Hematopoietic multipotent progenitor cell treated with erythropoietin and hydrocortisone succinate and interleukin-3 and kit ligand, for 6 days (in vitro differentiated cells): ENCODE data around the gene KBTBD12.
"Not testable (repeated sequence)": the region's sequence is repeated elsewhere in the genome, so short reads cannot be mapped to it uniquely, and the experiment has no call there.

Source experiments
- DNase-seq: peaks from one replicate; pipeline ENCODE4 v3.0.0-alpha.2; 2015

KBTBD12 gene, protein sequence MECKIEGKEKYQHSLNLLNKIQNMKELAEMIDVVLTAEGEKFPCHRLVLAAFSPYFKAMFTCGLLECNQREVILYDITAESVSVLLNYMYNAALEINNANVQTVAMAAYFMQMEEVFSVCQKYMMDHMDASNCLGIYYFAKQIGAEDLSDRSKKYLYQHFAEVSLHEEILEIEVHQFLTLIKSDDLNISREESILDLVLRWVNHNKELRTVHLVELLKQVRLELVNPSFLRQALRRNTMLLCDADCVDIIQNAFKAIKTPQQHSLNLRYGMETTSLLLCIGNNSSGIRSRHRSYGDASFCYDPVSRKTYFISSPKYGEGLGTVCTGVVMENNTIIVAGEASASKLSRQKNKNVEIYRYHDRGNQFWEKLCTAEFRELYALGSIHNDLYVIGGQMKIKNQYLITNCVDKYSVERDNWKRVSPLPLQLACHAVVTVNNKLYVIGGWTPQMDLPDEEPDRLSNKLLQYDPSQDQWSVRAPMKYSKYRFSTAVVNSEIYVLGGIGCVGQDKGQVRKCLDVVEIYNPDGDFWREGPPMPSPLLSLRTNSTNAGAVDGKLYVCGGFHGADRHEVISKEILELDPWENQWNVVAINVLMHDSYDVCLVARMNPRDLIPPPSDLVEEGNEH

DNA sequence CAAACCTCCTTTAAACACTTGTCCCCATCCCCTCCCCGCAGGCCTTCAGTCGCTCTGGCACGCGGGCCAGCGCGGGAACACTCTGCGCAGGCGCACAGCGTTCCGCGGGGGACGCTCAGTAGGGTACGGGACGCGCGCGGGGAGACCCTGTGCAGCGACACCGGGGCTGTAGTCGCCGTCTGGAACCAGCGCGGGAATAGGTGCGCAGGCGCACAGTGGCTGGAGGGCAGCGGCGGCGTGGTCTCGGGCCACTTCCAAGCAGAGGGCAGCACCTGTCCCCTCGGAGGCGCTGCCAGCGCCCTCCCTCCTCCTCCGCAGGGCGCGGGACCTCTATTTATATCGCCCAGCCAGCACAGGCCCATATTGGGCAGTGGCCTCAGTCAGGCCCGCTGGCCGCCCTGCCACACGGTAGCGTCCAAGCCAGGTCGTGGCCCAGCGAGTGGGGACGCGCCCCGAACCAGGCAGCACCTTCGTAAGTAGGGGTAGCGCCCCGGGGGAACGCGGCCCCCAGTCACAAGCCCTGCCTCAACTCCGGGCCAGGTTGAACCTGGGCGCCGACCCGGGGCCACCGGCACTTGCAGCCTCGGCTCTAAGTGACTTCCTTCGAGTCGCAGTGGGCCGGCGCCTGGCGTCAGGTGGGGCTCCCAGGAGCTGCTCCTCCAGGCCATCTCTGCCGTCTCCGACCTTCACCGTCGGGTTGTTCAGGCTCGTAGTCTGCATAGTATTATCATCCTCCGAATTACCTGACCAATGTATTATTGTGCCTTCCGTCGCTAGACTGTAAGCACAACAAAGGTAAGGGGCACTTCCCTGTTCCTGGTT lies at the start of gene KBTBD12:
TSS of gene KBTBD12 (plus strand) at position 118 of the 822 bp plus-strand sequence. CDS start 7,830 bp downstream, outside the sequence.
- peak; percentile 37 for DNase-seq

DNA sequence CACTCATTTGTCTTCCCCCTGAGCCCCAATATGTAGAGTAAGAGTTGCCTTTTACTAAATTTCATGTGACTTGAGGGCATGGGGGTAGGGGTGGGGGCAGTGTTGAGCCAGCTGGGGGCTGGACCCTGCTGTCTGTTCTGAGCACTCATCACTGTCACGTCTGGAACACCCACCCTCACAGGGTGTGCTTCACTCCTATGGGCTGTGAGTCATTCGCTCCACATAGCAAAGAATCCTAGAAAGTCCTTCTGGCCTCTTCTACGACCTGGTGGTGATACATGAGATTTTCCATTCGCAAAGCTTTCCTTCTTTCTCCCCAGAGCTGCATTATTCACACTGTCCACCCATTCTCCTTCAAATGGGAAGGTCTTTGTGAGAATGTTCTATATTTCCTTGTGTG lies 49.1 kb upstream of the KBTBD12 start:
- DNase-seq: peak; percentile 28

DNA sequence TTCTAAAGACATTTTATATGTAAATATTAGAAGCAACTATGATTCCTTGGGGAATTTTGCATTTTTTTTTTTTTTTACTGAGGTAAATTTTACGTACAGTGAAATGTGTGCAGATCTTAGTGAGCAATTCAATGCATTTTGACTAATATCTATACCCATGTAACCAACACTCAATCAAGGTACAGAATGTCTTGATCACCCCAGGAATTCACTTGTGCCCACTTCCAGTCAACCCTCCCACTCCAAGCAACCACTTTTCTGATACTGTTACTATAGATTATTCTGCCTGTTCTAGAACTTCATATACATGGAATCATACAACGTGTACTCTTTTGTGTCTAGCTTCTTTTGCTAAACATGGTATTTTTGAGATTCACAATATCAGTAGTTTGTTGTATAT lies 47.6 kb upstream of the KBTBD12 start:
- no peak for DNase-seq

DNA sequence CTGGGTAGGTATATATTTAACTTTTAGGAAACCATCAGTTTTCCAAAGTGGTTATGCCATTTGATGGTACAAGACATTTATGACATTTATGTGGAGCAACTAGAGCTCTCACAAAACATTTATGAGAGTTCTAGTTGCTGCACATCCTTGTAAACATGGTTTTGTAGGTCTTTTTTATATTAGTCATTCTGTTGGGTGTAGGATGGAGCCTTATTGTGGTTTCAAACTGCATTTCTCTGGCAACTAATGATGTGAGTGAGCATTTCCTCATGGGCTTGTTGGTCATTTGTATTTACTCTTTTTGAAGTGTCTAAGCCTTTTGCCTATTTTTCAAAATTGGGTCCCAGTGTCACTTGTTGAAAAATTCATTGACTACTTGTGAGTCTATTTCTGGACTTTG lies 47.0 kb upstream of the KBTBD12 start:
- DNase-seq: no peak

DNA sequence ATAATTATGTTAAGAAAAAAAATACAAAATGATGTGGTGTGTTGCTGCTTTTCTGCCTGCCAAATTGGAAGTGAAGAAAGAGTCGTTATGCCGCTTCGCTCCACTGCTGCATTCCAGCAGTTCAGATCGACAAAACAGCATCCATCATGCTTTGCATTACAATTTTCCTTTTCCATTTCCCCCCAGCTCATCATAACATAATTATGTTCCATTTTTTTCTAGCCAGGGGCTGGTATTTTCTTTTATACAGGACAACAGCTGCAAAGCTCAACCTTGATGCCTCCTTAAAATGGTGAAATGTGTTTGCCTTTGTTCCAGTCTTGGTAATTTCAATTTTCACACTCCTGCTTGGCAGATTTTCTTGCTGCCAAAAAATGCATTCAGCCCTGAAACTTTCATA lies 44.9 kb upstream of the KBTBD12 start:
- DNase-seq: no peak

DNA sequence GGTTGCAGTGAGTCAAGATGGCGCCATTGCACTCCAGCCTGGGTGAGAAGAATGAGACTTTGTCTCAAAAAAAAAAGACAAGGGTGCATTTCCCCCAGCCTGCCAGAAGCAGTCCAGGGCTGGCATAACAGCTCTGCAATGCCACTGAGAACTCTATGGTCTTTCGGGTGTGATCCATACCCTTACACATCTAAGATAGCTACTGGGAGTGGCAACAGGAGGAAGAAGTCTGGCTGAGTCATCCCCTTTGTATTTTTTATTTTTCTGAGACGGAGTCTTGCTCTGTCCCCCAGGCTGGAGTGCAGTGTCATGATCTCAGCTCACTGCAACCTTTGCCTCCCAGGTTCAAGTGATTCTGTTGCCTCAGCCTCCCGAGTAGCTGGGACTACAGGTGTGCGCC lies 40.9 kb upstream of the KBTBD12 start:
- DNase-seq: peak; percentile 86

DNA sequence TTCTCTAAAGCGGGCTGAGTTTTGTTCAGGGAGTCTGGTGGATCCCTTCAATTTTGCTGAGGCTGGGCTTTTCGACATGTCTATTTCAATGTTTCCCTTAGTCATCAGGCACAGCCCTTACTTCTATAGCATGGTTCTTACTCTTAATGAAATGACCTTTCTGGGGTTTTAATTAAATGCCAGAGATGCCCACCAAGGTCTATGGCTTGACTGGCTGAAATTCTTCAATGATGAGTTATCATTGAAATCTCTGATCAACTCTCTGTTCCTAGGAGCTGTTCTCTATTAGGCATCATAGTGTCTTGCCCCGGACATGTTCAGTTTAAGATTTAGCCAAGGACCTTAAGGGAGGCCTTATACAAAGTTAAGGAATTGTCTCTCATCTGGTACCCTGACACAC lies 33.4 kb upstream of the KBTBD12 start:
- DNase-seq: no peak

DNA sequence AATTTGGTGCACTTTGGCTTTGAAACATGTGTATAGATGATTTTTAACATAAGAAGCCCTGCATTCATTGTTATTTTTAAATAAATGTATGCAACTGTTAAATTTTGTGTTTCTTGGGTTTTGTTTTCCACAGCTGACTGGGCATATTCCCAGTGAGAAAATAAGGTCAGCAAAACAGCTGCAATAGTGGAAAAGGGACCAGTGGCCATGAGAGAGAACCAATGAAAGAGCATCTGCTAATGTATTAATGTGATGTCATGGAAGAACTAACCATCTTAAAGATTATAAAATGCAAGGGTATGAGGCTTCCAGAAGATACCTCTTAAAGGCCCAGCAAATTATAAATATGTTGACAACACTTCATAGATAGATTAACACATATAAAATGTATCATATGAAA lies 31.0 kb upstream of the KBTBD12 start:
- DNase-seq: no peak

DNA sequence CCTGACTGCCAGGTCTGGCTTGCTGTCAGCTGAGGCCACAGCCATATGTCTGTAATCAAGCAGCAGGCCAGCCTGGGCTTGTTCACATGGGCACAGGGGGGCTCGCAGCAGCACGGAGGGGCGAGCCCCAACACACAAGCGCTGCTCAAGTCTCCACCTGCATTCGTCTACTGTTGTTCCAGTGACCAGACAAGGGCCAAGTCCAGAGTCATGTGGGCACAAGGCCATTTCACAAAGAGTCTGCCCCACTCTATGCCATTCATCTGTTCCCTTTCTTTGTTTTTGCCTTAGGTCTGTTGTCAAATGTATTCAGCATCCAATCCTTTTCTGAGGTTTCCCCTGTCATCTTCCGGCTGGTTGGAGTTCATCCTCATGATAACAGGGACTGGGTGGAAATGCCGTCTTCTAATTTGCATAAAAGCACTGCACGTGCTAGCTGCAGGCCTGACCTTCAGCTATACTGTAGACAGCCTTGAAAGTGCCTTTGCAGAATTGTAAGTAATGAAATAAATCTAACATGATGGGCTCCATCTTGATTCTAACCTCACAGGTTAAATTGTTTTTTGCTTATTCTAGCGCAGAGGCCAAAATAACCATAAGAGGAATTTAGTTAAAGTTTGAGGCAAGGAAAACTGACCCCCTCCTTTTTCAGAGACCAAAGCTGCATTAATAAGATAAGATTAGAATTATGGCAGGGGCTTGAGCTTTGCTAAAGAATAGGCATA lies 28.6 kb upstream of the KBTBD12 start:
- peak; percentile 77 for DNase-seq

DNA sequence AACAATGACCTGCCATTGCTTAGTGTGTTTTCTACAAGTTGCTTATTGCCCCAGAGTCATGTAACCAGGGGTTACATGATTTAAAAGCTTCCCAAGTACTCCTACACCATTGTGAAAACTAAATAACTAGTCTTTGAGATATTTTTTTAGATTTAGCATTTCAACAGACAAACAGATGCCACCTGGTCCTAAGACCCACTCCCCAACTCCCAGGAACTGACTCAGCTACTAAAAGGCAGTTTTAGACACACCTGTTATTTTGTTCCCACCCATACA lies 28.1 kb upstream of the KBTBD12 start:
- DNase-seq: no peak

DNA sequence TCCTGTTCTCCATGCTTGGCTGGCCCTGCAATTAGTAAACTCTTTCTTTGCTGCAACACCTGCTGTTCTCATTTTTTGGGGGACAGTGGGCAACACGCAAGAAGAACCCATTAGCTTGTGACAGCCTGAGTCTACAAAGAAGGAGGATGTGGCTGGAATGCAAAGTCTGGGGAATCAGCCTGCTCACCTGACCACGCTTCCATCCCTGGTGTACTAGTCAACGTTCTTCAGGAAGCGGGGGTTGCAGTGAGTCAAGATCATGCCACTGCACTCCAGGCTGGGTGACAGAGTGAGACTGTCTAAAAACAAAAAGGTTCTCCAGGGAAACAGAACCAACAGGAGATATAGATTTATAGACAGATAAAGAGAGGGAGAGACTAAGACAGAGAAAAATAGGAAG lies 27.7 kb upstream of the KBTBD12 start:
- no peak for DNase-seq

DNA sequence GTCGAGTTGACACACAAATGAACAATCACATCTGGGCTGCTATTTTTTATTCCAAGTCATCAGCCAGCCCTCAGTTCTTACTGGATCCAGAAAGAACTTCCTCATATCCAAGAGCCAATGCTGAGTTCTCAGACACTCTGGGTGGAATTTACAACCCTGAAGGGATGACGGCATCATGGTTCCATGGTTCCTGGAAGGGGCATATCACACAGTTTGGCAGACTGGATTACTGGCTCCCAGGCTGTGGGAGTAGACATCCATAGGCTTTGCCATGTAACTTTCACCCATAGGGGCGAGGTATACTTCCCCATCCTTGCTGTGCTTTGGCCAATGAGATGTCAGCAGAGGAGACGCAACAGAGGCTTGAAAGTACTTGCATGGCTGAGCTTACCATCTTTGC lies 26.9 kb upstream of the KBTBD12 start:
- DNase-seq: no peak

DNA sequence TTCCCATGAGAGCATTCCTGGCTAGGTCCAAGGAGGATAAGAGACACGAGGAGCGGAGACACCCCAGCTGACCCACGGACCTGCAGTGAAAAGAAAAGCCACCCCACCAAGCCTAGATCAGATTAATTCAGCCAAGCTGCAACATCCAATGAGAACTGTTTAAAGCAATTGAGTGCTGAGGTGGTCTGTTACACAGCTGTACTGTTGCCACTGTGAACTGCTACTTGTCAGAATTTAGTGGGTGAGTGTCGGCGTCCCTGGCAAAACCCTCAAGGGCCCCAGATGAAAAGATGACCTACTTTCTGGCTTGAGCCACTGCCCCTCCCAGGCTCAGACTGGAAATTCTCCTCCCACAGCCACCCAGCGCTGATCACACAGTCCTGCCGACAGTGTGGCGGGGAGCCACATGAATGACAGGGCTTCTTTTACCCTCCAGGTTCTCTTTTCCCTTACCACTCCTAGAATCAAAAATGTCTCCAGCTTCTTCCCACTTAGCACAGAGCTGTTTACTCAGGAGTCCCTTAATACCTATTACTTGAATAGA lies 26.4 kb upstream of the KBTBD12 start:
- no peak for DNase-seq

DNA sequence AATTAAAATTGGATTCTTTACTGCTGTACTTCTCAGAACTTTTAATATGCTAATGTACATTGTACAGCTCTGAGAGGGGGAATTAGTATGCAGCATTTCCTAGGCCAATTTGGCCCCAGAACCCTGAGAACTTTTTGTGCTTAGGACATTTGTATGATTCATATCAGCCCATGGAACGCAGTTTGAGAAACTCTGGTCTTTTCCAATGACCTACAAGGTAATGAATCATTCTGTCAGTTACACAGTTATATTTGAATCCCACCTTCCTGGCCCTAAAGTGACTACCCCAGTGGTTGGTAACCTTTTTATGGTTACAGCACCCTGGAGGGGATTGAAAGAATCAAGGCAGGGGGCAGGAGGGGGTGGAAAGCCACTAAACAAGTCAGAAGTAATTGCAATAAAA lies 25.6 kb upstream of the KBTBD12 start:
- DNase-seq: no peak

DNA sequence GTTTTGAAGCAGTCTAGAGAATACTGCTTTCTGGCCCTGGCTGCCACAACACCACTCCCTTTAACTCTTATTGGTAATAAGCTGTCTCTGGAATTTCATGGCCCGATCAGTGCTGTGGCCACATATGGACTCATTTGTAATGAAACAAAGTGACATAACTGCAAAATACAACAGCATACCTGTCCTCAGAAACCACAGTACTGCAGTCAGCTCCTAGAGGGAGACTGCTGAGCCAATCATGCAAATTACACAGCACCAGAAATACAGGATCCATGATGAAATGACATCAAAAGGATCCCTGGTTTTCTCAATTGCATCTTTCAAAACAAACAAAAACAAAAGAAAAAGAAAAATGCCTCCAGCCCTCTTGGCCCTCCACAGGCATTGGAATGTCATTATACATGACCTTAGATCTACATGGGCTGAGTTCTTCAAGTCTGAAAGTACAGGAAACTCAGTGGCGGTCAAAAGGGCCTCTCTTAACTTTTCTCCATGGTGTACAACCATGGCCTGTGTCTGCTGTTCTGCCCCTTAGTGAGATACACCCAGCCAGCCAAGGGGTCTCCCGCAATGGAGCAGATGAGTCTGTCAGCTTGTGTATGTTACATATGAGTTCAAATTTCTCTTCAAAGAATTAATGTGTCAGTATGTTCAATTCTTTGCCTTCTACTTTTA lies 24.9 kb upstream of the KBTBD12 start:
- DNase-seq: no peak

DNA sequence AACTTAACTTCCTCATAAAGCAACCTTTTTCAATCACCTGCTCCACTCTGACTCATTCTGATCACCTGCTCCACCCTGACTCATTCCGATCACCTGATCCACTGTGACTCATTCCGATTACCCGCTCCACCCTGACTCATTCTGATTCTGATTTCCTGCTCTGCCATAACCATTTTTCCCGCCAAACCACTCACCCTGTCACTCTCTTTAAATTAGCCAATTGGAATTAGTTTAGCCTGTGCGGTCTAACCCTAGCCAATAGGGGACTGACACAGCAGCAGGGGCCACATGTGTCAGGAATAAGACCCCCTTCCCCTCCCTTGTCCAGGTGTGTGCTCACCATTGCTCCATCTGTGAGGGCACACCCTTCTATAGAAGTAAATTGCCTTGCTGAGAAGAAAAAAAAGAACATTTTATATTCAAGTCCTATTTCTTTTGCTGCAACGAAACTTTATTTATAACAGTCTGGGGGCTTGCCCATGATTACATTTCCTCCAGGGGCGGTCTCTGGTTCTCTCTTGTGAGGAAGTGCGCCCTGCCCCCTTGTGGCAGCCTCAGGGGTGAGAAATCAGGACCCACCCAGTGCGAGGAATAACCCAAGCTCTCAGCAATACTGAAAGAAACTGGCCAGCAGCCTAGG lies 24.3 kb upstream of the KBTBD12 start:
- not testable (repeated sequence) for DNase-seq

DNA sequence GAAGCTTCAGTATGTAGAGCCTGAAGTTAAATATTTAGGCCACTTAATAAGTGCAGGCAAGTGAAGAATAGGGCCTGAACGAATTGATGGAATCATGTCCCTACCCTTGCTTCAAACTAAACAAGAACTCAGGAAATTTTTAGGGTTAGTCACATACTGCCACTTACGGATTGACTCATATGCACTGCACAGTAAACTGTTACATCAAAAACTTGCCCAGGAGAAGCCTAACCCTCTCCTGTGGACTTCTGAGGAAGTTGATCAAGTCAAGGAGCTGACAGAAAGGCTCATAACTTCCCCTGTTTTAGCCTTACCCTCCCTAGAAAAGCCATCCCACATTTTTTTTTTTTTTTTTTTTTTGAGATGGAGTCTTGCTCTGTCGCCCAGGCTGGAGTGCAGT lies 20.6 kb upstream of the KBTBD12 start:
- DNase-seq: no peak

DNA sequence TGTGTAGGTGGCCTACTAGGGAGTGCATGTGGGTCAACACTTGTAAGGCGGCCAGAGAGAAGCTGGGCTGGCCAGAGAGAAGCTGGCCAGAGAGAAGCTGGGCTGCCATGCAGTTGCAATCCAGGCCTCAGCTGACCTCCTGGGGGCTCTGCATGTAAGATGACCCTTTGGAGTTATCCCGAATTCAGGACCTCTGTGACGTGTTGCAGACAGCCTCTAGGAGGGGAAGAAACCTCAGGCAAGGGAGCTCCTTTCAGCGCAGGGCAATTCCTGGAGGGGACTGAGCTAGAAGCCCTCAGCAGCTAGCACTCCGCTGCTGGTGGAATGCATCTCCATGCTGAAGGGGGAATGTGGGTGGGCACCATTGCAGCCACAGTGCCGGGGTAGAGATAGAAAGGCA lies 15.8 kb upstream of the KBTBD12 start:
- no peak for DNase-seq

DNA sequence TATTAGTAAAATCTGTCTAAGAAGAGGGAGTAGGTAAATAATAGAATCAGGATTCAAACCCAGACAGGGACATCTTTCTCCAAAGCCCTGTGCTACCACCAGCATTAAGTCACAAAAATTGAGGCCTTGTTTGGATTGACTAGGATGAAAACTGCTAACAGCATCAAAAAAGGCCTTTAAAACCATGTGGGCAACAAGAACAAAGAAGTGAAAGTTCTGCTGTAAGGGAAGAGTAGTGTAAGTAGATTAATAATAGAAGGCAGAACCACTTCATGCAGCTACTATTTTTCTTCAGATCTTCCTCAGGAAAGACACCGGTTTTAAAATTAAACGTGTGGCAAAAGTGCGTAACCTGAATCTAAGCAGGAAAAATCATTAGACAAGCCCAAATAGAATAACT lies 15.3 kb upstream of the KBTBD12 start:
- DNase-seq: no peak

DNA sequence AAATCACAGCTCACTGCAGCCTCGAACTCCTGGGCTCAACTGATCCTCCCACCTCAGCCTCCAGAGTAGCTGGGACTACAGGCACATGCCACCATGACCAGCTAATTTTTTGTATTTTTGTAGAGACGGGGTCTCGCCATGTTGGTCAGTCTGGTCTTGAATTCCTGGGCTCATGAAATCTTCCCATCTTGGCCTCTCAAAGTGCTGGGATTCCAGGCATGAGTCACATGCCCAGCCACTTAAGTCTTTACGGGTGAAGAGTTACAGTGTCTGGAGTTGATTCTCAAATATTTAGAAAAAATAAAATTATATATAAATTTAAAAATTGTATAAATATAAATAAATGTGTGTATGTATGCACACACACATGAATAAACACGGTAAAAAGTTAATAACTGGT lies 14.5 kb upstream of the KBTBD12 start:
- no peak for DNase-seq

DNA sequence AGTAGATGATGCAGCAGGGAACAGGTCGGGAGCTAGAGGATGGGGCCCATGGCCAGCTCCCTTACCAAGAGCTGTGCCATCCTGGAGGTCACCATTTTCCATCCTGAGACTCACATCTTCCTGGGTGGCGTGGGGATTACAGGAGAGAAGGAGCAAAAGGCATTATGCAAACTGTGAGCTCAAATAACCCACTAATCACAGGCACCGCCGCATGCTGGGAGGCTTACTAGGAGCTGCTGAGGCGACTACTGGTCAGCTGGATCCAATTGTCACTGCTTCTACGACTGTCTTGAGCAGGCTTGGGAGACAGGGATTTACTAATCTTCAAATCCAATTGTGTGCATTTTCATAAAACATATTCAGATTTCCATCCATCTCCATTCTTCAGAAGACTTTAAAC lies 12.5 kb upstream of the KBTBD12 start:
- DNase-seq: no peak
